Hepatocyte (in vitro differentiated cells): ENCODE measurements around the gene CTNND2. TPM values are rescaled to one million over a fixed set of nuclear protein-coding genes. Genes with fewer than 3 reads are reported as not detected.
A peak's percentile ranks its signal among the peaks of the same experiment; 100 is the strongest.

ENCODE experiments used
- DNase-seq: peaks from one replicate; pipeline ENCODE4 v3.0.0-alpha.2; 2016; ENCODE audit warnings: low spot score
- H2AFZ ChIP-seq: fragments of 200-600 bp; sonication (generic); 2 replicates; pipeline ENCODE4 v1.6.0; 2016; ENCODE audit warnings: antibody characterized with exemption, mild to moderate bottlenecking
- H3K27ac ChIP-seq: fragments of 200-600 bp; sonication (generic); 2 replicates; pipeline ENCODE4 v1.5.1; 2016; ENCODE audit warnings: mild to moderate bottlenecking
- H3K27me3 ChIP-seq: fragments of 200-600 bp; sonication (generic); 2 replicates; pipeline ENCODE4 v1.6.1; 2016
- H3K36me3 ChIP-seq: fragments of 200-600 bp; sonication (generic); replicated peaks from 2 replicates; pipeline ENCODE4 v1.5.1; 2016; ENCODE audit warnings: low read depth; ENCODE audit not compliant: insufficient read depth
- H3K4me1 ChIP-seq: fragments of 200-600 bp; sonication (generic); 2 replicates; pipeline ENCODE4 v1.5.1; 2016; ENCODE audit warnings: mild to moderate bottlenecking, moderate library complexity; ENCODE audit not compliant: insufficient read depth
- H3K4me2 ChIP-seq: fragments of 200-600 bp; sonication (generic); 2 replicates; pipeline ENCODE4 v1.6.0; 2016
- H3K4me3 ChIP-seq: fragments of 200-600 bp; sonication (generic); 2 replicates; pipeline ENCODE4 v1.5.1; 2016; ENCODE audit warnings: mild to moderate bottlenecking
- H3K79me2 ChIP-seq: fragments of 200-600 bp; sonication (generic); 2 replicates; pipeline ENCODE4 v1.6.0; 2017; ENCODE audit warnings: mild to moderate bottlenecking
- H3K9me2 ChIP-seq: fragments of 200-600 bp; sonication (generic); replicated peaks from 2 replicates; pipeline ENCODE4 v1.6.0; 2017; ENCODE audit warnings: mild to moderate bottlenecking; ENCODE audit not compliant: insufficient read depth
- H3K9me3 ChIP-seq: fragments of 200-600 bp; sonication (generic); 2 replicates; pipeline ENCODE4 v1.5.1; 2016; ENCODE audit warnings: low read depth, mild to moderate bottlenecking
- H4K20me1 ChIP-seq: fragments of 200-600 bp; sonication (generic); 2 replicates; pipeline ENCODE4 v1.6.0; 2016; ENCODE audit warnings: mild to moderate bottlenecking; ENCODE audit not compliant: insufficient read depth, poor library complexity, severe bottlenecking
- EZH2 ChIP-seq: fragments of 200-600 bp; sonication (generic); IDR thresholded peaks from 2 replicates; pipeline ENCODE4 v1.6.1; 2016; ENCODE audit warnings: antibody characterized with exemption, mild to moderate bottlenecking, borderline replicate concordance
- EZH2phosphoT487 ChIP-seq: fragments of 200-600 bp; sonication (generic); IDR thresholded peaks from one replicate; pipeline ENCODE4 v1.6.1; 2018; ENCODE audit warnings: antibody characterized with exemption, mild to moderate bottlenecking, low read depth, moderate library complexity; ENCODE audit not compliant: unreplicated experiment, severe bottlenecking
- WGBS: methylation state at CpG from one replicate; pipeline ENCODE4 v1.1.6; 2016; ENCODE audit warnings: low lambda C conversion rate; ENCODE audit errors: missing lambda C conversion rate; 5-methylcytosine and 5-hydroxymethylcytosine counted together
- polyA plus RNA-seq: library from polyadenylated mRNA; unstranded; fragments of >200 nt; fragmentation: Nextera tagmentation; extraction: Ambion mirVana; gene quantifications from 2 replicates; pipeline ENCODE4 v1.2.1, GENCODE V29; 2016
- total RNA-seq: library from RNA; depleted of rRNA; stranded (reverse); fragments of >200 nt; gene quantifications from 2 replicates; pipeline ENCODE4 v1.2.3, GENCODE V29; 2014
- TF ChIP-seq, protein P1 (sequence below): fragments of 200-600 bp; sonication (generic); IDR thresholded peaks from 2 replicates; pipeline ENCODE4 v1.5.1; 2016; ENCODE audit warnings: antibody characterized with exemption, mild to moderate bottlenecking; ENCODE audit not compliant: poor library complexity

The CTNND2 gene
- total and polyA plus RNA-seq, 2 experiments from 2014 or later, result 27.5 to 30.3 TPM

DNA sequence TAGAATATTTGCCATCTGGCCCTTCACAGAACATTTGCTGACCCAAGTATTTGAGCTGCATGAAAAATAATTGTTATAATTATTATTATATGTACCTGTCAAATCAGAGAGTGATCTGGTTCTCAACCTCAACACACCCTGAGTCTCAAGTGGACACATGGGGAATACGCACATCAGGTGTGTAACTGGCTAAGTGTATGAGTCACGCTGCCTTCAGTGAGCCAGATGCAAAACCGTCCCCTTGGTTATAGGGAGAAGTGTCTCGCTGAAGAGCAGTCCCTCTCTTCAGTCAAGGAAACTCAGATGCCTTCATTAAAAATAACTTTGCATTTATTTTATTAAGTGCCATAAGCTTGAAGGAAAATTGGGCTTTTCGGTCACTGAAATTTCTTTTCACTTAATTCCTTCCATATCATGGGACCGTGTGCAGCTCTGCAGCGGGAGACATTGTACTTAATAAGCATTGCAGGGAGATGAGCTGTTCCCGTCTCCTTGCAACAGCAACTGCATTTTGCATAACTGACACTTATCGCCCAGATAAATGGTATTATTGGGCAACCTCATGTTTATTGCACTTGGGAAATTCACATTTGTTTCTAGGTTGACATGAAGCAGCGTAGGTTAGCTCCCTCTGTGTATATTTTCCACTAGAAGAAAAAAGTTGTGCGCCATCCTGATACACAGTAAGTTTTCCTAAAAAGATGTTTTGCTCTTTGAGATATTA lies 630.9 kb downstream of the CTNND2 start:
- Histone ChIP-seq H3K79me2 (peaks cover 10% of the 10 kb centered on the region), H3K27ac (peak overlapping the region; percentile 31), H4K20me1 (no peaks in the 10 kb centered on the region), H3K4me1 (peaks cover 11% of the 10 kb centered on the region), H3K9me2 (no peaks in the 10 kb centered on the region), H3K4me2 (peak overlapping the region; percentile 49), H3K36me3 (no peaks in the 10 kb centered on the region), H3K27me3 (no peaks in the 10 kb centered on the region), H2AFZ (no peak overlapping the region), H3K9me3 (no peaks in the 10 kb centered on the region), H3K4me3 (no peak overlapping the region)
- peak; percentile 46 for DNase-seq
- TF ChIP-seq, protein P1, sequence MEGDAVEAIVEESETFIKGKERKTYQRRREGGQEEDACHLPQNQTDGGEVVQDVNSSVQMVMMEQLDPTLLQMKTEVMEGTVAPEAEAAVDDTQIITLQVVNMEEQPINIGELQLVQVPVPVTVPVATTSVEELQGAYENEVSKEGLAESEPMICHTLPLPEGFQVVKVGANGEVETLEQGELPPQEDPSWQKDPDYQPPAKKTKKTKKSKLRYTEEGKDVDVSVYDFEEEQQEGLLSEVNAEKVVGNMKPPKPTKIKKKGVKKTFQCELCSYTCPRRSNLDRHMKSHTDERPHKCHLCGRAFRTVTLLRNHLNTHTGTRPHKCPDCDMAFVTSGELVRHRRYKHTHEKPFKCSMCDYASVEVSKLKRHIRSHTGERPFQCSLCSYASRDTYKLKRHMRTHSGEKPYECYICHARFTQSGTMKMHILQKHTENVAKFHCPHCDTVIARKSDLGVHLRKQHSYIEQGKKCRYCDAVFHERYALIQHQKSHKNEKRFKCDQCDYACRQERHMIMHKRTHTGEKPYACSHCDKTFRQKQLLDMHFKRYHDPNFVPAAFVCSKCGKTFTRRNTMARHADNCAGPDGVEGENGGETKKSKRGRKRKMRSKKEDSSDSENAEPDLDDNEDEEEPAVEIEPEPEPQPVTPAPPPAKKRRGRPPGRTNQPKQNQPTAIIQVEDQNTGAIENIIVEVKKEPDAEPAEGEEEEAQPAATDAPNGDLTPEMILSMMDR, result no peak
- TF ChIP-seq EZH2 (no peak), EZH2phosphoT487 (no peak)
- WGBS, result 76% methylated on average over 11 of the region's 11 CpGs

DNA sequence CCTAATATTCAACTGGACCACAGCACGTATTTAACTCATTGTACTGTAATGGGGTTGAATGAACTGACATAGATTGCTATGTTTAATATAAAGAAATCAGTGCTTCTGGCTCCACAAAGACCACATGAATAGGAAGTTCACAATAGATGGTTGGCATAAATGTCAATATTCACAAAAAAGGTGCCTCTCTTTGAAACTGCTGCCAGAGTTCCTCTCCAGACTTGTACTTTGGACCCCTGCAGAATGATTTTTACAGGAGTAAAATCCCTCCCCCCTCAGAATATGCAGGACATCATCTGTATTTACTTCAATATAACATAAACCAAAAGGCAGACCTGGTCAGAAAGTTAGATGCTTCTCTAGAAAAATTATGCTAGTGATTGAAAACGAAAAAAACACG lies 634.7 kb downstream of the CTNND2 start:
- H3K36me3 ChIP-seq, result no peaks in the 10 kb centered on the region
- no peaks in the 10 kb centered on the region for H3K27me3 ChIP-seq

DNA sequence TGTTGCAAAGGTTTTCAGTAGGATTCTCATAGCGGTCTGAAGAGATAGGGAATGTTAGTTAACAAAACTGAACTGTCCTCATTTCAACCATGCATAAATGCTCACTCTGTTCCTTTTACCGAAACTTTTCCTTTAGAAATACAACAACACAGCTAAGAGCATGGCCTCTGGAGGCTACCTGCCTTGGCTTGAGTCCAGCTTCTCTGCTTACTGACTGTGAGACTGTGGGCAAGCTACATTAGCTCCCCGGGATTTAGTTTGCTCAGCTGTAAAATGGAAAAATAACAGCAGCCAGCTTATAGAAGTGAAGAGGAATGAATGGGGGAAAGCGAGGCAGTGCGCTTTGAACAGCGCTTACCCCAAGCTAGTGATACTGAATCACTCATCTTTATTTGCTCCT lies 635.4 kb downstream of the CTNND2 start:
- TF ChIP-seq, protein P1, result no peak
- TF ChIP-seq EZH2 (no peak), EZH2phosphoT487 (no peak)
- peaks cover 12% of the 10 kb centered on the region for H3K79me2 ChIP-seq
- peak; percentile 10 for DNase-seq
- H3K9me3 ChIP-seq, result no peaks in the 10 kb centered on the region
- no peaks in the 10 kb centered on the region for H3K36me3 ChIP-seq
- peaks cover 11% of the 10 kb centered on the region for H3K4me1 ChIP-seq
- no peaks in the 10 kb centered on the region for H3K27me3 ChIP-seq
- no peak overlapping the region for H2AFZ ChIP-seq
- no peak overlapping the region for H3K4me3 ChIP-seq
- H3K4me2 ChIP-seq, result no peak overlapping the region
- H3K9me2 ChIP-seq, result no peaks in the 10 kb centered on the region
- whole genome bisulfite sequencing, result 84% methylated on average over 6 of the region's 6 CpGs
- H3K27ac ChIP-seq, result no peak overlapping the region
- no peaks in the 10 kb centered on the region for H4K20me1 ChIP-seq

More for the DNA sequence above, 634.7 kb downstream of the CTNND2 start:
- Histone ChIP-seq H3K4me1 (peaks cover 11% of the 10 kb centered on the region), H3K4me3 (no peak overlapping the region), H4K20me1 (no peaks in the 10 kb centered on the region), H3K4me2 (peak overlapping the region; percentile 33), H2AFZ (no peak overlapping the region), H3K9me2 (no peaks in the 10 kb centered on the region), H3K9me3 (no peaks in the 10 kb centered on the region), H3K27ac (no peak overlapping the region), H3K79me2 (peaks cover 12% of the 10 kb centered on the region)
- WGBS, result 89% methylated on average over 3 of the region's 3 CpGs
- DNase-seq, result no peak
- TF ChIP-seq, protein P1, result no peak
- TF ChIP-seq EZH2phosphoT487, result no peak
- TF ChIP-seq EZH2, result no peak
